Suprapubic skin (tissue), 4 donors: ENCODE results near the gene FOXE1. TPM values are rescaled to one million over a fixed set of nuclear protein-coding genes. Genes with fewer than 3 reads are reported as not detected.

Experiments used
- DNase-seq, 2 donors: peaks; one replicate each; pipeline ENCODE4 v3.0.0-alpha.2; 2019; ENCODE audit warnings: low spot score in 2 of 2
- H3K27ac ChIP-seq: fragments of 200-600 bp; sonication (generic); one replicate; pipeline ENCODE4 v1.5.1; 2019
- H3K27me3 ChIP-seq: fragments of 200-600 bp; sonication (generic); one replicate; pipeline ENCODE4 v1.5.1; 2019
- H3K36me3 ChIP-seq: fragments of 200-600 bp; sonication (generic); one replicate; pipeline ENCODE4 v1.5.1; 2019
- H3K4me1 ChIP-seq: fragments of 200-600 bp; sonication (generic); one replicate; pipeline ENCODE4 v1.5.1; 2019
- H3K4me3 ChIP-seq: fragments of 200-600 bp; sonication (generic); one replicate; pipeline ENCODE4 v1.5.1; 2019; ENCODE audit warnings: mild to moderate bottlenecking
- H3K9me3 ChIP-seq: fragments of 200-600 bp; sonication (generic); one replicate; pipeline ENCODE4 v1.5.1; 2019
- EP300 ChIP-seq: sonication (generic); formaldehyde crosslinking; IDR thresholded peaks from one replicate; pipeline ENCODE4 v1.6.1; 2017; ENCODE audit warnings: antibody characterized with exemption
- POLR2A ChIP-seq, 2 donors: fragments of 450-650 bp; IDR thresholded peaks; one replicate each; pipeline ENCODE4 v1.6.1; 2017; ENCODE audit warnings: antibody characterized with exemption in 2 of 2, mild to moderate bottlenecking in 2 of 2, moderate library complexity in 2 of 2
- POLR2AphosphoS5 ChIP-seq, 3 donors: sonication (generic); formaldehyde crosslinking; IDR thresholded peaks; one replicate each; pipeline ENCODE4 v1.6.1; 2017; ENCODE audit warnings: antibody characterized with exemption in 3 of 3
- WGBS: methylation state at CpG from one replicate; pipeline ENCODE4 v1.1.5; 2018; 5-methylcytosine and 5-hydroxymethylcytosine counted together
- total RNA-seq, 4 donors: library from RNA; depleted of rRNA; stranded (reverse); fragments of >200 nt; gene quantifications; one replicate each; pipeline ENCODE4 v1.1.0, GENCODE V29; 2016
- TF ChIP-seq, protein P1 (sequence below), 2 donors: fragments of 200-600 bp in 1 of 2; fragments of 450-650 bp in 1 of 2; sonication (generic) in 1 of 2; IDR thresholded peaks; one replicate each; pipeline ENCODE4 v1.5.1; 2016 to 2019; ENCODE audit warnings: antibody characterized with exemption in 2 of 2, mild to moderate bottlenecking in 1 of 2, moderate library complexity in 1 of 2

FOXE1 gene
- total RNA-seq, 4 donors from 2014 or later, result 0.48 to 3.9 (median 2.0) TPM

DNA sequence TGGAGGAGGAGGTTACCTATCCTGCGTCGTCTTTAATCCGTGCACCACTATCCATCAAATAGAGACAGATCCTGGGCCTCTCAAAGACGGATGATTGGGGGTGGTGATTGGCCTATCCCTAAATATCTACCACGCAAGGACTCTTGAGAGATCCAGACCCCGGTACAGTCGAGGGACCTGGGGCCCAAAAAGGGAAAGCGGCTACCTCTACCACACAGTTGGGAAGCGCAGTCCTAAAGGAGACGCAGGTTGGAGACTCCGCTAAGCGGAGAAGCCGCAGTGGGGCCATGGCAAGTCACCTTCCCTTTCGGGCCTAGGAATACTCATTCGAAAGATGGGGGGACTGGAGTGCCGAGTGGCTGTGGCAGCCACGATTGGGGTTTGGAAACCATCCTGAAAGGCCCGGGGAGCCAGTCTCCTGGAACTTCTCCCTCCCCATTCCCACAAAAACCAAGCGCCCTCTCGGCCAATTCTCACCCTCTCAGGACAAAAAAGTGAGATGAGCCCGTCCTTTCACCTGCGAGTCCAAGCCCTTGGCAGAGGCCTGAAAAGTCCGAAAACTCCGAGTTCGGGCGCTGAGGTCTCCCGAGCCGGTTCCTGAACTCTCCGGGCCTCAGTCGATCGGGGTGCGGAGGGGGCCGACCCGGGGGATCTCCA is 499 bp upstream of the FOXE1 start:
- H3K4me1 ChIP-seq, result peaks cover 52% of the 10 kb centered on the region

GRCh38 chr9:97853844-97854695 is 1.0 kb downstream of the FOXE1 start:
- Histone ChIP-seq H3K36me3 (no peaks in the 10 kb centered on the region), H3K4me3 (peak overlapping the region; percentile 50), H3K27ac (no peak overlapping the region), H3K27me3 (peaks cover 100% of the 10 kb centered on the region), H3K4me1 (peaks cover 40% of the 10 kb centered on the region), H3K9me3 (no peaks in the 10 kb centered on the region)
- DNase-seq, result no peak
- TF ChIP-seq POLR2AphosphoS5 (IDR thresholded peaks at IDR 0.05) (no peak), POLR2A (IDR thresholded peaks at IDR 0.05) (no peak), EP300 (no peak)
- TF ChIP-seq, protein P1, sequence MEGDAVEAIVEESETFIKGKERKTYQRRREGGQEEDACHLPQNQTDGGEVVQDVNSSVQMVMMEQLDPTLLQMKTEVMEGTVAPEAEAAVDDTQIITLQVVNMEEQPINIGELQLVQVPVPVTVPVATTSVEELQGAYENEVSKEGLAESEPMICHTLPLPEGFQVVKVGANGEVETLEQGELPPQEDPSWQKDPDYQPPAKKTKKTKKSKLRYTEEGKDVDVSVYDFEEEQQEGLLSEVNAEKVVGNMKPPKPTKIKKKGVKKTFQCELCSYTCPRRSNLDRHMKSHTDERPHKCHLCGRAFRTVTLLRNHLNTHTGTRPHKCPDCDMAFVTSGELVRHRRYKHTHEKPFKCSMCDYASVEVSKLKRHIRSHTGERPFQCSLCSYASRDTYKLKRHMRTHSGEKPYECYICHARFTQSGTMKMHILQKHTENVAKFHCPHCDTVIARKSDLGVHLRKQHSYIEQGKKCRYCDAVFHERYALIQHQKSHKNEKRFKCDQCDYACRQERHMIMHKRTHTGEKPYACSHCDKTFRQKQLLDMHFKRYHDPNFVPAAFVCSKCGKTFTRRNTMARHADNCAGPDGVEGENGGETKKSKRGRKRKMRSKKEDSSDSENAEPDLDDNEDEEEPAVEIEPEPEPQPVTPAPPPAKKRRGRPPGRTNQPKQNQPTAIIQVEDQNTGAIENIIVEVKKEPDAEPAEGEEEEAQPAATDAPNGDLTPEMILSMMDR (IDR thresholded peaks at IDR 0.05), result peak in 1 of 2 donors; percentile 45
- 4% methylated on average over 5 of the region's 125 CpGs for WGBS

More for the DNA sequence above, 499 bp upstream of the FOXE1 start:
- DNase-seq, result no peak
- H3K36me3 ChIP-seq, result no peaks in the 10 kb centered on the region
- H3K9me3 ChIP-seq, result no peaks in the 10 kb centered on the region
- peak overlapping the region; percentile 50 for H3K4me3 ChIP-seq
- H3K27ac ChIP-seq, result no peak overlapping the region
- WGBS, result 9% methylated on average over 13 of the region's 34 CpGs
- TF ChIP-seq EP300, result no peak
- TF ChIP-seq POLR2AphosphoS5 (IDR thresholded peaks at IDR 0.05), result no peak
- TF ChIP-seq, protein P1 (IDR thresholded peaks at IDR 0.05), result no peak
- no peak for TF ChIP-seq POLR2A (IDR thresholded peaks at IDR 0.05)
- H3K27me3 ChIP-seq, result peaks cover 100% of the 10 kb centered on the region

DNA sequence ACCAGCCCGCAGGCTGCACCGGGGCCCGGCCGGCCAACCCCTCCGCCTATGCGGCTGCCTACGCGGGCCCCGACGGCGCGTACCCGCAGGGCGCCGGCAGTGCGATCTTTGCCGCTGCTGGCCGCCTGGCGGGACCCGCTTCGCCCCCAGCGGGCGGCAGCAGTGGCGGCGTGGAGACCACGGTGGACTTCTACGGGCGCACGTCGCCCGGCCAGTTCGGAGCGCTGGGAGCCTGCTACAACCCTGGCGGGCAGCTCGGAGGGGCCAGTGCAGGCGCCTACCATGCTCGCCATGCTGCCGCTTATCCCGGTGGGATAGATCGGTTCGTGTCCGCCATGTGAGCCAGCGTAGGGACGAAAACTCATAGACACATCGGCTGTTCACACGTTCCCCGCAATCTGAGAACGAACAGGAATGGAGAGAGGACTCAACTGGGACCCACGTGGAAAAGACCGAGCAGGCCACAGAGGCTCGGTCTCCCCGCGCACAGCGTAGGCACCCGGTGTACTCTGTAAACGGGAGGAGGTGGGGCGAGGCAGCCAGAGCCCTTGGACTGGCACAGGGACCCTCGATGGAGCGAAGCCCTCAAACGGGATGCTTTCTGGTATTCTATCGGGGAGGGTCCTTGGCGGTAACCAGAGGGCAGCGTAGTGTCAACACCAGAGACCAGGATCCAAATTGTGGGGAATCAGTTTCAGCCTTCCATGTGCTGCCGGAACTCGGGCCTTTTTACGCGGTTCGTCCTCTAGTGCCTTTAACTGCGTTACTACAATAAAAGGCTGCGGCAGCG is 1.9 kb downstream of the FOXE1 start:
- no peak for DNase-seq
- Histone ChIP-seq H3K36me3 (no peaks in the 10 kb centered on the region), H3K27me3 (peaks cover 100% of the 10 kb centered on the region), H3K27ac (no peak overlapping the region), H3K4me1 (peaks cover 39% of the 10 kb centered on the region), H3K9me3 (no peaks in the 10 kb centered on the region), H3K4me3 (peak overlapping the region; percentile 50)
- 53% methylated on average over 11 of the region's 71 CpGs for WGBS
- TF ChIP-seq POLR2A (IDR thresholded peaks at IDR 0.05) (no peak), POLR2AphosphoS5 (IDR thresholded peaks at IDR 0.05) (no peak), EP300 (no peak)
- TF ChIP-seq, protein P1 (IDR thresholded peaks at IDR 0.05), result no peak

GRCh38 chr9:97855486-97855875 is 2.5 kb downstream of the FOXE1 start:
- Histone ChIP-seq H3K27ac (no peak overlapping the region), H3K27me3 (peaks cover 100% of the 10 kb centered on the region), H3K4me3 (no peak overlapping the region), H3K36me3 (no peaks in the 10 kb centered on the region), H3K4me1 (peaks cover 42% of the 10 kb centered on the region), H3K9me3 (no peaks in the 10 kb centered on the region)
- TF ChIP-seq POLR2A (IDR thresholded peaks at IDR 0.05), result no peak
- no peak for TF ChIP-seq EP300
- no peak for TF ChIP-seq POLR2AphosphoS5 (IDR thresholded peaks at IDR 0.05)
- TF ChIP-seq, protein P1 (IDR thresholded peaks at IDR 0.05), result no peak
- no peak for DNase-seq
- WGBS, result 43% methylated on average over 8 of the region's 8 CpGs
